ENCODE measurements around the gene KLHL35.
"Not testable (repeated sequence)": the region's sequence is repeated elsewhere in the genome, so short reads cannot be mapped to it uniquely, and the experiment has no call there.

DNA sequence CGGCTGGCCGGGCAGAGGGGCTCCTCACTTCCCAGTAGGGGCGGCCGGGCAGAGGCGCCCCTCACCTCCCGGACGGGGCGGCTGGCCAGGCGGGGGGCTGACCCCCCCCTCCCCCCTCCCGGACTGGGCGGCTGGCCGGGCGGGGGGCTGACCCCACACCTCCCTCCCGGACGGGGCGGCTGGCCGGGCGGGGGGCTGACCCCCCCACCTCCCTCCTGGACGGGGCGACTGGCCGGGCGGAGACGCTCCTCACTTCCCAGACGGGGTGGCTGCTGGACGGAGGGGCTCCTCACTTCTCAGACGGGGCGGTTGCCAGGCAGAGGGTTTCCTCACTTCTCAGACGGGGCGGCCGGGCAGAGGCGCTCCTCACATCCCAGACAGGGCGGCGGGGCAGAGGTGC lies 23.0 kb downstream of the KLHL35 start:
- TF ChIP-seq MAZ (IDR thresholded peaks at IDR 0.05; ENCODE audit: borderline replicate concordance, low read depth, low read length); RFX5 (IDR thresholded peaks at IDR 0.05; ENCODE audit: low read depth, low read length): not testable (repeated sequence)
- TF ChIP-seq, protein P1, sequence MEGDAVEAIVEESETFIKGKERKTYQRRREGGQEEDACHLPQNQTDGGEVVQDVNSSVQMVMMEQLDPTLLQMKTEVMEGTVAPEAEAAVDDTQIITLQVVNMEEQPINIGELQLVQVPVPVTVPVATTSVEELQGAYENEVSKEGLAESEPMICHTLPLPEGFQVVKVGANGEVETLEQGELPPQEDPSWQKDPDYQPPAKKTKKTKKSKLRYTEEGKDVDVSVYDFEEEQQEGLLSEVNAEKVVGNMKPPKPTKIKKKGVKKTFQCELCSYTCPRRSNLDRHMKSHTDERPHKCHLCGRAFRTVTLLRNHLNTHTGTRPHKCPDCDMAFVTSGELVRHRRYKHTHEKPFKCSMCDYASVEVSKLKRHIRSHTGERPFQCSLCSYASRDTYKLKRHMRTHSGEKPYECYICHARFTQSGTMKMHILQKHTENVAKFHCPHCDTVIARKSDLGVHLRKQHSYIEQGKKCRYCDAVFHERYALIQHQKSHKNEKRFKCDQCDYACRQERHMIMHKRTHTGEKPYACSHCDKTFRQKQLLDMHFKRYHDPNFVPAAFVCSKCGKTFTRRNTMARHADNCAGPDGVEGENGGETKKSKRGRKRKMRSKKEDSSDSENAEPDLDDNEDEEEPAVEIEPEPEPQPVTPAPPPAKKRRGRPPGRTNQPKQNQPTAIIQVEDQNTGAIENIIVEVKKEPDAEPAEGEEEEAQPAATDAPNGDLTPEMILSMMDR (conservative IDR thresholded peaks at IDR 0.05; ENCODE audit: low read depth, low read length) = not testable (repeated sequence)

Data from IMR-90 (cell line).